GM19099 (cell line): ENCODE results near the gene CA5B.

Experiments used
- POLR2A ChIP-seq: IDR thresholded peaks from 3 replicates; pipeline ENCODE4 v1.6.1; 2011; ENCODE audit warnings: low read depth; ENCODE audit not compliant: insufficient read length; ENCODE audit errors: extremely low read depth

The CA5B gene

GRCh38 chrX:15834827-15835595 lies 96.9 kb downstream of the CA5B start:
- no peak for TF ChIP-seq POLR2A
